ENCODE data around the gene TEK.

Gene TEK

GRCh38 chr9:27179245-27179865, 70.3 kb downstream of the TEK start:
- no peak for DNase-seq (ENCODE audit: low read depth in 2 of 2)

- no peak for DNase-seq (ENCODE audit: low read depth in 2 of 2)
Measured at GRCh38 chr9:27181381-27181780, 72.4 kb downstream of the TEK start.

GRCh38 chr9:27182421-27182820, 73.4 kb downstream of the TEK start:
- DNase-seq (ENCODE audit: low read depth in 2 of 2), result no peak

- no peak for DNase-seq (ENCODE audit: low read depth in 2 of 2)
Measured at GRCh38 chr9:27183131-27183530, 74.1 kb downstream of the TEK start.

- no peak for DNase-seq (ENCODE audit: low read depth in 2 of 2)
Measured at GRCh38 chr9:27183701-27184100, 74.7 kb downstream of the TEK start.

- DNase-seq (ENCODE audit: low read depth in 2 of 2), result no peak
Measured at GRCh38 chr9:27184556-27185351, 75.7 kb downstream of the TEK start.

- no peak for DNase-seq (ENCODE audit: low read depth in 2 of 2)
Measured at GRCh38 chr9:27188426-27188825, 79.4 kb downstream of the TEK start.

- DNase-seq (ENCODE audit: low read depth in 2 of 2), result no peak
Measured at GRCh38 chr9:27189426-27189825, 80.4 kb downstream of the TEK start.

- no peak for DNase-seq (ENCODE audit: low read depth in 2 of 2)
Measured at GRCh38 chr9:27192291-27192960, 83.4 kb downstream of the TEK start.

GRCh38 chr9:27193886-27194285, 84.9 kb downstream of the TEK start:
- DNase-seq (ENCODE audit: low read depth in 2 of 2), result no peak

GRCh38 chr9:27194401-27195091, 85.5 kb downstream of the TEK start:
- DNase-seq (ENCODE audit: low read depth in 2 of 2), result no peak

GRCh38 chr9:27195191-27195590, 86.2 kb downstream of the TEK start:
- no peak for DNase-seq (ENCODE audit: low read depth in 2 of 2)

- DNase-seq (ENCODE audit: low read depth in 2 of 2), result no peak
Measured at GRCh38 chr9:27196383-27196782, 87.4 kb downstream of the TEK start.

GRCh38 chr9:27198190-27198589, 89.2 kb downstream of the TEK start:
- DNase-seq (ENCODE audit: low read depth in 2 of 2), result no peak

GRCh38 chr9:27202056-27202455, 93.0 kb downstream of the TEK start:
- DNase-seq (ENCODE audit: low read depth in 2 of 2), result no peak

- DNase-seq (ENCODE audit: low read depth in 2 of 2), result no peak
Measured at GRCh38 chr9:27203783-27204182, 94.8 kb downstream of the TEK start.

GRCh38 chr9:27204578-27204977, 95.6 kb downstream of the TEK start:
- no peak for DNase-seq (ENCODE audit: low read depth in 2 of 2)

GRCh38 chr9:27205198-27205597, 96.2 kb downstream of the TEK start:
- DNase-seq (ENCODE audit: low read depth in 2 of 2), result no peak

- no peak for DNase-seq (ENCODE audit: low read depth in 2 of 2)
Measured at GRCh38 chr9:27206041-27206440, 97.0 kb downstream of the TEK start.

GRCh38 chr9:27209034-27209433, 100.0 kb downstream of the TEK start:
- no peak for DNase-seq (ENCODE audit: low read depth in 2 of 2)

GRCh38 chr9:27210588-27210987, 101.6 kb downstream of the TEK start:
- no peak for DNase-seq (ENCODE audit: low read depth in 2 of 2)

GRCh38 chr9:27212191-27212590, 103.2 kb downstream of the TEK start:
- no peak for DNase-seq (ENCODE audit: low read depth in 2 of 2)
